SH-SY5Y (cell line): ENCODE results near the gene SLC26A11.

Experiments
- GATA2 ChIP-seq: IDR thresholded peaks from 2 replicates; pipeline ENCODE4 v1.6.1; 2011; ENCODE audit warnings: mild to moderate bottlenecking, low read depth, low read length
- GATA3 ChIP-seq: IDR thresholded peaks from 2 replicates; pipeline ENCODE4 v1.6.1; 2011; ENCODE audit warnings: low read depth, mild to moderate bottlenecking, low read length, moderate library complexity

- TF ChIP-seq GATA3, result no peak
- TF ChIP-seq GATA2, result no peak
These were observed 49.2 kb downstream of the SLC26A11 start for GRCh38 chr17:80269405-80269807.
